ENCODE measurements around the gene ARHGAP8.

DNA sequence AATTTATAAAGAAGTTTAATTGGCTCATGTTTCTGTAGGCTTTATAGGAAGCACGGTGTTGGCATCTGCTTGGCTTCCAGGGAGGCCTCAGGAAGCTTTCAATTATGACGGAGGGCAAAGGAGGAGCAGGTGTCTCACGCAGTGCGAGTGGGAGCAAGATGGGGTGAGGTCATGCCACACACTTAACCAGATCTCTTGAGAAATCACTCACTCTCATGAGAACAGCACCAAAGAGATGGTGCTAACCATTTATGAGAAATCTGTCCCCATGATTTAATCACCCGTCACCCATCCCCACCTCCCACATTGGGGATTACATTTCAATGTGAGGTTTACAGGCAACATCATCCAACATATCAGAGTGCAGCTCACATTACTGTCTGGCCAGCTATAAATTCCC lies 103.5 kb downstream of the ARHGAP8 start:
- no peak for TF ChIP-seq POLR2A (IDR thresholded peaks at IDR 0.05)
- TF ChIP-seq, protein P1, sequence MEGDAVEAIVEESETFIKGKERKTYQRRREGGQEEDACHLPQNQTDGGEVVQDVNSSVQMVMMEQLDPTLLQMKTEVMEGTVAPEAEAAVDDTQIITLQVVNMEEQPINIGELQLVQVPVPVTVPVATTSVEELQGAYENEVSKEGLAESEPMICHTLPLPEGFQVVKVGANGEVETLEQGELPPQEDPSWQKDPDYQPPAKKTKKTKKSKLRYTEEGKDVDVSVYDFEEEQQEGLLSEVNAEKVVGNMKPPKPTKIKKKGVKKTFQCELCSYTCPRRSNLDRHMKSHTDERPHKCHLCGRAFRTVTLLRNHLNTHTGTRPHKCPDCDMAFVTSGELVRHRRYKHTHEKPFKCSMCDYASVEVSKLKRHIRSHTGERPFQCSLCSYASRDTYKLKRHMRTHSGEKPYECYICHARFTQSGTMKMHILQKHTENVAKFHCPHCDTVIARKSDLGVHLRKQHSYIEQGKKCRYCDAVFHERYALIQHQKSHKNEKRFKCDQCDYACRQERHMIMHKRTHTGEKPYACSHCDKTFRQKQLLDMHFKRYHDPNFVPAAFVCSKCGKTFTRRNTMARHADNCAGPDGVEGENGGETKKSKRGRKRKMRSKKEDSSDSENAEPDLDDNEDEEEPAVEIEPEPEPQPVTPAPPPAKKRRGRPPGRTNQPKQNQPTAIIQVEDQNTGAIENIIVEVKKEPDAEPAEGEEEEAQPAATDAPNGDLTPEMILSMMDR (IDR thresholded peaks at IDR 0.05) = no peak
